Chondrocyte (in vitro differentiated cells): ENCODE data around the gene COLEC12. TPM values are rescaled to one million over a fixed set of nuclear protein-coding genes. Genes with fewer than 3 reads are reported as not detected.

Source experiments
- DNase-seq: peaks from one replicate; pipeline ENCODE4 v3.0.0; 2021; ENCODE audit warnings: mixed read lengths, low spot score
- H3K27ac Mint-ChIP-seq: one replicate; pipeline ENCODE4 v1.8.0; 2021; ENCODE audit warnings: mild to moderate bottlenecking, moderate library complexity, mixed read lengths; ENCODE audit not compliant: unreplicated experiment
- H3K27me3 Mint-ChIP-seq: 2 replicates; pipeline ENCODE4 v1.8.0; 2021; ENCODE audit warnings: low read depth, mixed read lengths
- H3K36me3 Mint-ChIP-seq: 2 replicates; pipeline ENCODE4 v1.8.0; 2021; ENCODE audit warnings: low read depth, mixed read lengths
- H3K4me1 Mint-ChIP-seq: 2 replicates; pipeline ENCODE4 v1.8.0; 2021; ENCODE audit warnings: low read depth, mild to moderate bottlenecking, mixed read lengths
- H3K4me3 Mint-ChIP-seq: one replicate; pipeline ENCODE4 v1.8.0; 2021; ENCODE audit warnings: mild to moderate bottlenecking, moderate library complexity, mixed read lengths; ENCODE audit not compliant: unreplicated experiment
- H3K9me3 Mint-ChIP-seq: 2 replicates; pipeline ENCODE4 v1.8.0; 2021; ENCODE audit warnings: low read depth, mixed read lengths
- total RNA-seq: library from RNA; stranded (reverse); gene quantifications from 3 replicates; pipeline ENCODE4 v1.2.1, GENCODE V29; 2021
- TF ChIP-seq, protein P1 (sequence below): fragments of 200-600 bp; sonication (generic); IDR thresholded peaks from 2 replicates; pipeline ENCODE4 v1.5.0; 2021; ENCODE audit warnings: antibody characterized with exemption, mild to moderate bottlenecking, moderate library complexity

Gene COLEC12
- total RNA-seq, 1 donor from 2014 or later = 2.1 TPM

DNA sequence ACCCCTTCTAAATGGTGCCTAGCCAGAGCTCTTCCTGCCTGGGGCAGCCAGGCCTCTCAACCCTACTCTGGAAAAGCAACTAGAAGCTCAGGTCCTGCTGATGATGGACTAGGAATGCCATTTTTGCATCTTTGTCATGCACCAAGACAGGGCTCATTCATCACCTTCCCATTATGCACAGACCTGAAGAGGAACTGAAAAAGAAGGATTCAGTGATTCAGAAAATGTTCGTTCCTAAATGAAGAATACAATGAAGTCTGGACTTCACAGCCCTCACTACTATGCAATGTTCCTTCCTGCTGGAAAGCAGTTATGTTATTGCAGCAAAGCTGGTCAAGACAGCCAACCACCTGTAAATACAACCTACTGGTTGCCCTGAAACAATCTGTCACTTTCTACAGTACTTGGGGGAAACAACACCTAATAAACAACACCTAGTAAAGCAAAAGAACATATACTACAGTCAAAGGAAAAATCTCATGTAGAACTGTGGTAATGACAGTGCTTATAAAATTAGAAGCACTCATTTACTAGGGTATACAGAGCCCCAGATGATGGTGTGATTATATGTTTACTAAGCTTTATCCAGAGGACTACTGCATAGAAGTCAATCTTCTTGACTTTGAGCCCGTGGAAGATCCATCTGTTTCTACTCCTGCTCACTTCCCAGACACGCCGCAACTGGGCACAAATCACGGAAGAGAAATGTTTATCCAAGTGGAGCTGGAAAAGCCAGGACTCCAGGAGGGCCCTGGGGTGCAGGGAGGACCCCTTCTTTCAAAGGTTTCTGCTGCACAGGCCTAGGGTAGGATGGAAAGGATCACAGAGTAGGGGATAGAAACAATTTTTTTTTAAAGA, 129.5 kb downstream of the COLEC12 start:
- H3K27ac Mint-ChIP-seq = peak overlapping the region; percentile 85
- H3K4me1 Mint-ChIP-seq = peaks cover 46% of the 10 kb centered on the region

DNA sequence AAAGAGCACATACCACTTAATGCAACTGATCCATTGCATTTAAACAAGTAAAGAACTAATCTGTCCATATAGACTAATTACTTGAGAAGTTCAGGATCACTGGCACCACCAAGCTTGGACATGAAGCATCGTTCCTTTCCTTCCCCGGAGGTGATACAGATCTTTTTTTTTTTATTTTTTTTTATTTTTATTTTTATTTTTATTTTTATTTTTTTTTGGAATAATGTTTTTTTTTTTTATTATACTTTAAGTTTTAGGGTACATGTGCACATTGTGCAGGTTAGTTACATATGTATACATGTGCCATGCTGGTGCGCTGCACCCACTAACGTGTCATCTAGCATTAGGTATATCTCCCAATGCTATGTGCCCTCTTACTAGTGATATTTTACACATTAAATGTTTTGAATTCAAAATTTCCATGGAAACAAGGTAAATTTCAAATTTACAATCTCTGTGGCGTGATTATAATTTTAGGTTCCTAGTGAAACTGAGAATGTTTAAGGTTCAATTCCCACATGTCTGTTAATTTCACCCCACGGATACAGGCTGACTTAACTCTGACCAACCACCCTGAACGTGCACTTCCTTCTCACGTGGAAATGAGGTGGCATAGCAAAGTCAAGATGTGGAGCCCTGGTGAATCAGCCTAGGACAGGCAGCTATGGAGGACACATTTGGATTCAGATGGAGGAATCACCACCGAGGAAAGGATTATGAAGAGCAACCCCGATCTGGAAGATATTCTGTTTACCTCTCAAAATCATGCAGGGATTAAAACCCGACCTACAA, 131.1 kb downstream of the COLEC12 start:
- no peak for DNase-seq

More for the DNA sequence above, 129.5 kb downstream of the COLEC12 start:
- no peaks in the 10 kb centered on the region for H3K9me3 Mint-ChIP-seq
- TF ChIP-seq, protein P1, sequence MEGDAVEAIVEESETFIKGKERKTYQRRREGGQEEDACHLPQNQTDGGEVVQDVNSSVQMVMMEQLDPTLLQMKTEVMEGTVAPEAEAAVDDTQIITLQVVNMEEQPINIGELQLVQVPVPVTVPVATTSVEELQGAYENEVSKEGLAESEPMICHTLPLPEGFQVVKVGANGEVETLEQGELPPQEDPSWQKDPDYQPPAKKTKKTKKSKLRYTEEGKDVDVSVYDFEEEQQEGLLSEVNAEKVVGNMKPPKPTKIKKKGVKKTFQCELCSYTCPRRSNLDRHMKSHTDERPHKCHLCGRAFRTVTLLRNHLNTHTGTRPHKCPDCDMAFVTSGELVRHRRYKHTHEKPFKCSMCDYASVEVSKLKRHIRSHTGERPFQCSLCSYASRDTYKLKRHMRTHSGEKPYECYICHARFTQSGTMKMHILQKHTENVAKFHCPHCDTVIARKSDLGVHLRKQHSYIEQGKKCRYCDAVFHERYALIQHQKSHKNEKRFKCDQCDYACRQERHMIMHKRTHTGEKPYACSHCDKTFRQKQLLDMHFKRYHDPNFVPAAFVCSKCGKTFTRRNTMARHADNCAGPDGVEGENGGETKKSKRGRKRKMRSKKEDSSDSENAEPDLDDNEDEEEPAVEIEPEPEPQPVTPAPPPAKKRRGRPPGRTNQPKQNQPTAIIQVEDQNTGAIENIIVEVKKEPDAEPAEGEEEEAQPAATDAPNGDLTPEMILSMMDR = no peak
- peak overlapping the region; percentile 46 for H3K4me3 Mint-ChIP-seq
- H3K27me3 Mint-ChIP-seq = no peaks in the 10 kb centered on the region
- H3K36me3 Mint-ChIP-seq = no peaks in the 10 kb centered on the region
- DNase-seq = no peak

DNA sequence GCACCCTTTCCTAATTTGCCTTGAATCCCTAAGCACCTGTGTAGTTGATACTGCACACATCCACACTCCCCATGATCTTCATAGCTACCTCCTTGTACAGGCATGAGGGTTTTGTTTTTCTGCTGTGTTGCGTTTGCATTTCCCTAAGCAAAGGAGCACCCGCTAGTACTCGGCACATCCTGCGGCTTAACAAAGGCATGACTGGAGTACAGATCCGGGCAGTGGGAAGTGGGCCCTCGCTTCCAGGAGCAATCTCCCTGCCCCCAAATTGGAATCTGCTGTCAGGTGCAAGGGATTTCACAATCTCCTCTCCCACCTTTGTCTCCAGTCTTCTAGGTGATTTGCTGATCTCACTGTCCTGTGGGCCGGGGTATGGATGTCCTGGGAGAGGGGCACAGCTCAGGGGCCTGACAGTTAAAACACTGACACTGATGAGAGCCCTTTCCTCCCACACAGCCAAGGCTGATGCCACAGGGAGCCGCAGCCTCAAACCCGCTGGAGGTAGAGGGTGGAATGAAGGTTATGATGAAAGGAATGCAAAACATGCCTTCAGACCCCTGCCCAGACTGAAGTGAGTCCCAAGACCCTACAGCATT, 133.9 kb downstream of the COLEC12 start:
- Mint-ChIP-seq H3K4me3 (no peak overlapping the region), H3K9me3 (no peaks in the 10 kb centered on the region), H3K36me3 (no peaks in the 10 kb centered on the region), H3K4me1 (peaks cover 71% of the 10 kb centered on the region), H3K27me3 (no peaks in the 10 kb centered on the region), H3K27ac (no peak overlapping the region)
- TF ChIP-seq, protein P1 = no peak
- no peak for DNase-seq

More for the DNA sequence above, 131.1 kb downstream of the COLEC12 start:
- Mint-ChIP-seq H3K27ac (no peak overlapping the region), H3K4me3 (no peak overlapping the region), H3K27me3 (no peaks in the 10 kb centered on the region), H3K4me1 (peaks cover 50% of the 10 kb centered on the region), H3K36me3 (no peaks in the 10 kb centered on the region), H3K9me3 (no peaks in the 10 kb centered on the region)
- TF ChIP-seq, protein P1 = no peak

DNA sequence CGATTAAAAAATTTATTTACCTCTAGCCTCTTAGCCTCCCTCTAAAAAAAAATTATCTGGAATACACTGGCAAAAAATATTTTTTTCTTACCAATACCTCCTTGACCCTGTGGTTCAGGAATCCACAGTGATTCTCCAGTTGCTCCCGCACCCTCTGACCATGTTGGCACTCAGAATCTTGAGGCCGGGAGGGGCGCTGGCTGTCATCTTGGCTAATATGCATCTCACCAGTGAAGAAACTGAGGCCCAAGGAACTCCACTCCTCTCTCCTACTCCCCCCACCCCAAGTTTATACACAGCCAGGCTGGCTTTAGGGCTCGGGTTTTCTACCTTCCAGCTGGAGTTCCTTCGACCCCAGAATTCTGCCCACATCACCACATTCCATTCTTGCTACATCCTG, 134.8 kb downstream of the COLEC12 start:
- no peak for DNase-seq
- Mint-ChIP-seq H3K4me1 (peaks cover 66% of the 10 kb centered on the region), H3K9me3 (no peaks in the 10 kb centered on the region), H3K27me3 (no peaks in the 10 kb centered on the region), H3K36me3 (no peaks in the 10 kb centered on the region), H3K27ac (no peak overlapping the region), H3K4me3 (no peak overlapping the region)
- TF ChIP-seq, protein P1 = no peak

DNA sequence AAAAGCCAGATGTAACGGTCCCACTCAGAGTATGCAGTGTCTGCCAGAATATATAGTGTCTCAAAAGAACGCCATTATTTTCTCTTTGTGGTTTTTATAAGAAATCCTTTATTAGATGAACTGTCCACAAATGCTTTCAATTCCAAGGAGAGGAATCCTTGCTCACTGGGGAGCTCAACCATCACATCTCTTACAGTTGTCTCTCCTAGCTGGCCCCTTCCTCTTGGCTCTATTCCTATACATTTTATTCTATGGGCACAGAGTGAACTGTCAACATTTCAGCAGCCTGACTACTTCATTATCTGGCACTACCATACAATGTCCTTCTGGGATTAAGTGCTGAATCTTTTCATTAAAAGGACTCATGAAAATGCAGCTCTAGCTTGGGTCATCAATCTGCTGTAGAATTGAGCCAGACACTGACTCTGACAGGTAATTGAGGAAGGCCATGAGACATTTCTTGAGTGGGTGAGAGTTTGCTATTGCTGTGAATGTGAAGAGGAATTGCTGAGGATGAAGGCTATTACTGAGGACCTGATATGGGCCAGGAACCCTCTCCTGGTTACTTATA, 136.2 kb downstream of the COLEC12 start:
- peaks cover 59% of the 10 kb centered on the region for H3K4me1 Mint-ChIP-seq
- no peak for DNase-seq
- no peaks in the 10 kb centered on the region for H3K9me3 Mint-ChIP-seq
- H3K27me3 Mint-ChIP-seq = no peaks in the 10 kb centered on the region
- TF ChIP-seq, protein P1 = no peak
- peak overlapping the region; percentile 6 for H3K27ac Mint-ChIP-seq
- H3K36me3 Mint-ChIP-seq = no peaks in the 10 kb centered on the region
- no peak overlapping the region for H3K4me3 Mint-ChIP-seq
